NCI-H2171 treated with DMSO at 0.1 percent for 48 hours (cell line): ENCODE results near the gene HECW1.
"Not testable (repeated sequence)": the region's sequence is repeated elsewhere in the genome, so short reads cannot be mapped to it uniquely, and the experiment has no call there.

ENCODE experiments used
- DNase-seq: peaks from one replicate; lab custom pipeline; 2025; lab: John Stamatoyannopoulos, UW

HECW1 gene

DNA sequence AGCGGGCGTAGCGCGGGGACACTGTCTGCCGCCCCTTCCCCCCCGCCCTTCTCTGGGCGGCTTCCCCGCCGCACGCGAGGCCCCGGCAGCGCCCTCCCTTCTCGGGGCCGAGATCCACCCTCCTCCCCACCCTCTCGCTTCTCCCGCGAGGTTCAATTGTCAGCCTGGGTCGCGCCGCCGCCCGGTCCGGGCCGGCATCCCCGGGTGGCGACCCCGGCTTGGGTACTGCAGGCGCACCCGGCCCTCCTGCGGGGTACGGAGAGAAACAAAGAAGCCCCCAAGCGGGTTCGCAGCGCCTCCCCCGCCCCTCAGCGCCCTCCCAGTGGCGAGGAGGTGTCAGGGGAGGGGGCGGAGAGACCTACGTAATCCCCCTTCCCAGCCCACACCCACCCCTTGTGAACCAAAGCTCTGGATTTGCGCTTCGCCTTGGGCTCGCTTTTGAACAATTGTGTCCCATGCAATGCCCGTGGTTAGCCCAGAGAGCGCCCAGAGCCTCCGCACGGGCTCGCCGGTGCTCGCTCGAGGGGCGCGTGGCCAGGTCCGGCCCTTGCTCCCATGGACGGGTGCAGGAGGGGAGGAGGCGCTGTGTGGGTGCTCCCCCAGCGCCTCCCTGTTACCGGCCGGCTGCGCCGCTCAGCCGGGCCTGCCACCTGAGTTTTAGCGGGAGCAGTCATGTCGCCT lies 634 bp downstream of the HECW1 start:
- DNase-seq, result no peak

DNA sequence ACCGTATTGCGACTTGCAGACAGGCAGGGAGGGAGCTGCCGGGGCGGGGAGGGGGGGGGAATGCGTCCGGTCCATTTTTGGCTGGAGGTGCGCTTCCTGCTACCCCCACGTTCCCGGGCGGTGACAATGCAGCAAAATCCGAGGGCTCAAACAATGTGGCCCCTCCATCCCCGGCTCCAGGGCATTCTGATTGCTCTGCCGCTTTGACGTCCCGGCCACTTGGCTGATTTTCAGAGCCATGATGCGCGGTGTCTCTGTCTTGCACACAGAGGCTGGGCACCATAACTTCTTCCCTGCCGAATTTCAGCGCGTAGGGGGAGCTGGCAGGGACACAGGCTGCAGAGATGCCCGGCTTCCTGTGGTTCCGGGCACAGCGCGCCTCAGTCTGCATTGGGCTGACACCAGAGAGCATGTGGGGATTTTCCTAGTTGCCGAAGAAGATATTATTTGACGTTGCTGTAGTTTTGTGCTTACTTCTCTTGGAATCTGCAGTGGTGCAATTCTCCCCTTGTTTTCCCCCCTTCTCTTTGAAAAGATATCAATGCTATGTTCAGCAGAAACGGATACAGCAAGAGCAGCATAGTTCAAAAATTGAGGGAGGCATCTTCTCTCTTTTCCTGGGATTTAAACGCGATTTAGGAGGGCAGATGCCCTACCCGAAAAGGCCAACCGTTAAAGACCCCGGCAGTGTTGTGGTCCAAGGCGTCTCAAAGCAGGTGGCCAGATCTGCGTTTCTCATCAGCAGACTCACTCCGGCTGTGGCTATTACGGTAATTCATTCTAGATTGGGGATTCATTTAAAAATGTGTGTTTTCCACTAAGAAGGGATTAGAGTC lies 1.4 kb downstream of the HECW1 start:
- no peak for DNase-seq

DNA sequence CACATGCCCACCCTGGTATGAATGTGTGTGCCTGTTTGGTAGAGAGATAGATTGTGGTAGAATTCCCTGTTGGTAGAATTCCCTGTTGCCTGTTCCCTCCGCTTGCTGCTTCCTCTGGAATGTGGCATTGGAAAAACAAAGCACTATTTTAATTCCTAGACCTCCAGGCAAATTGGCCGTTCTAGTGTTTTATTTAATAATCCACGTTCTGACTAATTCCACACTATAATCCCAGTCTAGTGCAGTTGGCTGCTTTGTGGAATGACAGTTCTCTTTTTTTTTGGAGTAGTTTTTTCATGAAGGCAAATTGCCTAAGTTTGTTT lies 2.0 kb downstream of the HECW1 start:
- no peak for DNase-seq

DNA sequence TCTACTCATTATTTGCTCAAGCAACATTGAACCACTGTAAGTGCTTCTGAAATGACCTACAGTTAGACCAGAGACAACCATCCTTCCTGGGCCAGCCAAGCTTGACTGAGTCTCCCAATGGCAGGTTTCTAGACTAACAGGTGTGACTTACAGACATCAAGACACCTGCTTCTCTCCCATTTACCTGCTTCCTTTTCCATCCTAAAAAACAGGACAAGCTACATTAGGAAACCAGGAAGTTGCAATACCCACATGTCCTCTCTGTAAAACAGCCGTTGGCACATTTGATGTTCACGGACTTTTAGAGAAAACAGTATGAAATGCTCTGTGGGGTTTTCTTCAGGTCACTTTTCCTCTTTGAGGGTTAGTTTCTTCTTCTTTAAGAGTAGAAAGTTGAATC lies 4.0 kb downstream of the HECW1 start:
- DNase-seq, result no peak

DNA sequence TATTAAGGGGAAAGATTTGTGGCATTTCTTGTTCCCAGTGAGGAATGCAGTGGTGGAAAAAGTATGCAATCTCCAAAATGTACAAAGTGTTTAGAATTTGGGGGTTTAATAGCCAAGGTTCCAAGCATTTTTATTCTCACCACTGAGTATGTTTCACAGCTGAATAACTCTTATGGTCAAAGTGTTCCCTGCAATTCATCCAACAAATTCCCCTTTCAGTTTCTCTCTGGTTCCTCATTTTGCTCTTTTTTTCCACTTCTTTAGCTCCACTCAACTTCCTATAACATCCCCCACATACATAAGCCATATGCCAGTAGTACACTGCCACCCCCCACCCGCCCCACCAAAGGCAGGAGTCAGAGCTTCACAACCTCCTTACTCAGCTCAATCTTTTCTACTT lies 4.6 kb downstream of the HECW1 start:
- no peak for DNase-seq

DNA sequence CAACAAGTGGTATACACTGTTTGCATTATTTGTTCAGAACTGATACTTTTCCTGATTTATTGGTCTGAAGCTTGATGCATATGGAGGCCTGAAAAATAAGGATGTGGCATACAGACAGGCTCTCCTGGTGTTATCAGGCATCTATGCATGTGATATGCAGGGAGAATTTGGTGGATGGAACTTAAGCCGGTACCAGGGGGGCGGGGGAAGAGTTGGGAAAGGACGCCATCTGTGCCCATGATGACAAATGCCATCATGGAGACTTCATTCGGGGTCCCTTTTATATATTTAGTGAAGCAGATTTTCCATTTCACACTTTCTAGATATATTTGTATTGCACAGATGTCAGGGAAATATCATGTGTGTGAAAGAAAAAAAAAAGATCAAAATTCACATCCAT lies 5.4 kb downstream of the HECW1 start:
- no peak for DNase-seq

DNA sequence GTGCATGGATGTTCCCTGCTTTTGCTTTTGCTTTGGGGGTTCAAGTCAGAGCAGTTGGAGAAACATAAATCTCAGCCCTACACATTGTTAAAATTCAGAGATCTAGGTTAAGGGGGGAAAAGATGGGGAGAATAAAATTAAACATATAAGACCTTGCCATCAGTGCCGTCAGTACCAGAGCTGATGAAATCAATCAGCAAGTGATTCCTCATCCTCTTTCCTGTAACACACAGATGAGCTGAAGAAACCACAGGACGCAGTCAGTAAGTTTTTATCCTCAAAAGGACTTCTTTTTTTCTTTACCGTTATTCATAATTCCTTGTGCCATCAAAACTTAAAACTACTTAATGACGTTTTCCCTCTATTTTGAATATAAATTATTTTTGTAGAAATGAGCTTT lies 5.9 kb downstream of the HECW1 start:
- no peak for DNase-seq

DNA sequence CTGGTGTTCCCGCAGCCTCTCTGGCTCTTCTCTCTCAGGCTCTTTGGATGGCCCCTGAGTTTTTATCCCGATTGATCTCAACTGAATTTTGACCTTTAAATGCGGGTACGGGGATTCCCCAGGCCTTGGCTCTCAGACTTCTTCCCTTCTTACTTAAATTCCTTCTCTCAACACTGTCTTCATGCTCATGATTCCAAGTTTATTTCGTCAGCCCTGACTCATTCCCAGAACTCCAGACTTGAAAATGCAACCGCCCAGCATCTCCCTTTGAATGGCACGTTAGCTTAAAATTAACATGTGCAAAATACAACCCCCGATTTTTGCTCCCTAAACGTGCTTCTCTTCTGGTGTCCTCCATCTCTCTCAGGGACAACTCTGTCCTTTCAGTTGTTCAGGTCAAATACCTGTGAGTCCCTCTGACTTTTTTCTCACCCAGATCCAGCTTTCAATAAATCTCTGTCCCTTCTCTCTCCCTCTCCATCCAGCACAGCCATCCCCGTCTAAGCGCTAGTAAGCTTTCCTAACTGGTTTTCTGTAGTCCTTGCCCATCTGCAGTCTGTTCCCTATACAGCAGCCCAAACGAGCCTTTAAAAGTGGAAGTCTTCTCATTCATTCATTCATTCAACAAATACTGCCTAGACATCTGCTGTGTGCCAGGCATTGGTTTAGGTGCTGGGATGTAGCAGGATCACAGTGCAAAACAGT lies 7.1 kb downstream of the HECW1 start:
- no peak for DNase-seq

DNA sequence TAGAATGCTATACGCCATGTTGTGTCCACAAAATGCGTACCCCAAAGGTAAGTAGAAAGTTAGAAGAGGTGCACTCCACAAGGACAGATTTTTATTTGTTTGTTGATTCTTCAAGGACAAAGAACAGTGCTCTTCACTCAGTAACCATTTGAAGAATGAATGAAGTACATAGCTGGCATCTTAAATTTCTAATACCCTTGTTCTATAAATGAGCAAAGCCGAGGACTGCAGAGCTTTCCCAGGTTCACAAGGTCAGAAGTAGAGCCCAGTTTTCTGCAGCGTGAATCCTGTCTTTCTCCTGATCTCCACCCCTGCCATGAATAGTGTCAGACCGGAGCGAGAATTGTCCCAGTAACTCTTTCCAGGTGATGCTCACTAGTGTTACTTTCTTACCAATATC lies 9.5 kb downstream of the HECW1 start:
- DNase-seq, result no peak

DNA sequence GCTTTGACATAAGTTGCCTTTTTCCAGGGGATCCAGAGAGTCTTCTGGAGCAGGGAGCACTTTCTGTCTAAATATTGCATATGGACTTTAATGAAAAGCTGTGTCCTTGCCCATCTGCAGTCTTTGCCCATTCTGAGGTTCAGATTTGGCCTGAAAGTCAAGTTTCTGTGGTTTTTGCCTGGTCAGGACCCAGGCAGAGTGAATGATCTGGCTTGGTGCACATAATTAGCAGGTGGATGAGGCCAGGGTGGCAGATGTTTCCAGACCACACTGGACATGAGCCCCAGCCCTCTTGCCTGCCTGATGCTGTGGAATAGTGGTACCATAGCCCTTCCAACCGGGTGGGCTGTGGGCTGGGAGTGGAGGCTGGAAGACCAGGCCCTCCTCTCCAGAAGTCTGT lies 11.0 kb downstream of the HECW1 start:
- no peak for DNase-seq

DNA sequence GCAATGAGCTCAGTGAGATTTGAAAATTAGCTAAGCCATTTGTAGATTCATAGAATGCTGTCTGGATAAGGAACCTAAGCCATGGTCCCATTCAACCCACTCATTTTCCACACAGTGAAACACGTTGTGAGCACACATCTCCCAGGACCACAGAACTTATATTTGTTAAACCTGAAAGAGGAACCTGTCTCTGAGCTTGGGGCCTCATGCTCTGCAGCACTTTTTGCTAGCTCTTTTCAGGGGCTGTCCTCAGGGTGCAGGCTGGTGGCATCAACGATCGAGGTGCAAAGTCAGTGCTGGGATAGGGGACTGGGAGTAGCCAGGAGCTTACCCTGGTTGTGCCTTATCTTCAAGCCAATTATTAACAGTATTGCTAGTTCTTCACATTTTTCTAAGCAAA lies 11.9 kb downstream of the HECW1 start:
- DNase-seq, result no peak

DNA sequence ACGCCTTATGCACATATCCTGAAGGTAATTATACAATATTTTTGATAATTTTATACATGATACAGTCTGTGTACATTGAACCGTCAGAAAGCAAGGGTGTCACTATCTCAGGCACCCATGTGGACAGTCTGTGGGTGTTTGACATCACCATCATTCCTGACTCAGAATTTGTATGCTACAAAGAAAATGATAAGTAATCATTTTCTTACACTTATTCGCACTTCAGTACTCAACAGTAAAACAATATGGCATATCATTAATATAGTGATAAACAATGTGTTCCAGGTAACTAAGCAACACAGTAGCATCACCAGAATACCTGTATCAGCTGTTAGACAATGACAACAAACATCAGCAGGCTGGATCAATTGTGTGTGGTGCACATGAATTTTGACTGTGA lies 17.9 kb downstream of the HECW1 start:
- DNase-seq, result no peak

DNA sequence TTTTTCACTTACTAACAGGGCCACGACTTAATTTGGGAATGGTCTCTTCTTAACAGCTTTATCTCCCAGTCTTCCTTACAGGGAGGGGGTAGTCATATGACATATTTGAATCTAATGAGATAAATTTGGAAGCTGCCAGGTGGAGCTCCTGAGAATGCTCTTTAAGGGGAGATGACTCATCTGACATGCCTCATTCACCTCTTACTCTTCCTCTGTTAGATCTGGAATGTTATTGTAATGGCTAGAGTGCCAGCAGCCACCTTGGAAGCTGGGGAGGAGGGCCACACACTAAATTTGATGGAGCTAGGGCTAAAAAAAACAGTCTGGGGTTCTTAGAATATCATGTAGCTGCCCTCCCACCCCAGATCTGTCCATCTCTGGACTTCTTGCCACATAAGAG lies 22.7 kb downstream of the HECW1 start:
- DNase-seq, result no peak

DNA sequence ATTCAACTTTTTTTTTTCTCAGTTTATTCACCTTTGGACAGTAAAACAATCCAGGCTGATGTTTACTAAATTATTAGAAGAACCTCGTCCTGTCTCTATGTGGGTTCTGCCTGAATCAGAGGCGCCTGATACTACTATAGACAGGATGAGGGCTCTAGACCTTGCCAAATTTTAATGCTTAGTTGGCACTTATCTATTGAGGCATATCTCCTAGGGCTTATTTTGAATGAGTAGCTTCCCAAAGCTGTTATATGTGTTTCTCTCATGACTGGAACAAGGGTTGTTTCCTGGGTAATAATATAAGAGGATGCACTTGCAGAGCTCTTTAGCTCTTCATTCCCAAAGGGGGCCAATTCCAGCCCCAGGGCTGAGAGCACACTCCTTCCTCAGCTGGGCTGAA lies 23.6 kb downstream of the HECW1 start:
- no peak for DNase-seq

DNA sequence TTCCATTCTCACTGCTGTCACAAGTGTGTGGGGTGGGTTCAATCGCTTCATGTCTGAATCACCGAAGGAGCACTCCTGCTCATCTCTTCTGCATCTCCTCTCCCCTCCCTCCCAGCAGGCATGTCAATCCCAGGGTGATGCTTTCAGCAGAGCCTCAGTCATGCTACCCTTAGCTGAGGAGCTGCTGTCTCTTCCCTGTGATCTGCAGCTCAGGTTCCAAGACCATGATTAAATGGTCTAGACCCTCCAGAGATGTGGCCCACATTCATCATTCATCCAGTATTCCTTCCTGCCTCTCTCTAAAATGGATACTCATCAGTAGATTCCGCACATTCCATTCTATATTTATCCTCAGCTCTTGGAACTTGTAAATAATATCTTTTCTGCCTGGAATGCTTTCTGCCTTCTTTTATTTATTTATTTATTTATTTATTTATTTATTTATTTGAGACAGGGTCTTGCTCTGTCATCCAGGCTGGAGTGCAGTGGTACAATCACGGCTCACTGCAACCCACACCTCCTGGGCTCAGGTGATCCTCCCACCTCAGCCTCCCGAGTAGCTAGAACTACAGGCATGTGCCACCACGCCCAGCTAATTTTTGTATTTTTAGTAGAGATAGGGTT lies 24.8 kb downstream of the HECW1 start:
- not testable (repeated sequence) for DNase-seq

DNA sequence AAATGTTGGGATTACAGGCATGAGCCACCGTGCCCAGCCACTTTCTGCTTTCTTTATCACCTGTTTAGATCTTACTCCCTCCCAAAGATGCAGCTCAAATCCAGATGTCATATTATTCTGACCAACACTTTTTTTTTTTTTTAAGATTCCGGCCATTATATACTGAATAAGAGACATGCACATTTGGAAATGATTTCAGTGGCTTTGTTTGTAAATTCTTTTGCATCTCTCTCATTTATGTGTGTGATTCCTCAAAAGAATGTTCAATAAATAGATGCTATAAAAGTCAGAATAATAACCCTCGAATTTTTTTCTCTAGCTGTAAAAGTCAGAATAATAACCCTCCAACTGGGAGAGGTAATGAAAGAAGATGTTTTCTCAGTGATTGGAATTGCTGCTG lies 25.4 kb downstream of the HECW1 start:
- no peak for DNase-seq

DNA sequence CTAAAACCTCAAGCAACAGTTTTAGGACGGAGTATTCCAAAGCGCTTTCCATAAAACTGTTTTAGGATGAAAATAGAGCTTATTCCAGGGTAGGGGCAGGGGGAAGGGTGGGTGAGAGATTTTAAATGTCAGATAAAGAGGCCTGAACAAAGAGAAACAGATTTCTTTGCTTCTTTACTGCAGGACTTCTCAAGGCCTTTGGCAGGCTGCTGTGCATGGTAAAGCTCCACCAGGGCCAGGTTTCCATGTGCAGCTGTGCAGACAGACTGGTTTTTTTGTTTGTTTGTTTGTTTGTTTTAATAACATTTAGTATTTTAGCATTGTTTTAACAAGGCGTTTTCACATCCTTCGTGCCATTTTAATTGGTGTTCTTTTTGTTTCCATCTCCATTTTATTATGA lies 26.3 kb downstream of the HECW1 start:
- DNase-seq, result no peak

DNA sequence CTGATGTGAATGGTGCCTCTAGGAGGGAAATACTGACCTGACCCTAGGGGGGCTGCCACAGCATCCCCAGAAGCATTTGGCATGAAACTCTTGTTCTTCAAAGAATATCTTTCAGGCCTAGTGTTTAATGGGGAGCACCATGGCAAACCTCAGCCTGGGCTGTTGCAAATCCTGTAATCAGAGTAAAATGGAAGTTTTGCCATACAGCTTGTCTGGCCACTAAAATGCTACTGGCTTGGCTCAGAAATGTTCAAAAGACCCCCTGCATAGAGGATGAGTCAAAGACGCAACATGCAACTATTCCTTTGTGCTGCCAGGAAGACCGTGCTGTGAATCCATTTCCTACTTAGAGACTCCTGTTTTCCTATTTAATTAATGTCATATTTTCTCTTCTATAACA lies 26.7 kb downstream of the HECW1 start:
- DNase-seq, result no peak

DNA sequence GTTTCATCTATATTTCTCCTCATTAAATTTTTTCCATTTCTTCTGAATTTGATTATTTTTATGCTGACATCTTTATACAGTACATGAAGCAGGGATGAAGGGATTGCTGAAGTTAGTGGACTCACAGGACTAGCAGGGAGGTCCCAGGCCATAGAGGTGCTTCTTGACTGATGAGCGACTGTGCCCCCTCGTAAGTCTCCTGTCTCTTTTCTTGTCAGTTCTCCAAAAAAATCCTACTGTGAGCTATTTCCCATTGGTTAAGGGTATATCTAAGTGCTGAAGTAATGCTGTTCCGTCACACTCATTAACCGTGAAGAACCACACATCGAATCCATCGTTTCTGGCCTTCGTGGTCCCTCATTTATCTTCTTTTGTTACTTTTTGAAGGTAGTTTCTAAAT lies 27.7 kb downstream of the HECW1 start:
- no peak for DNase-seq

DNA sequence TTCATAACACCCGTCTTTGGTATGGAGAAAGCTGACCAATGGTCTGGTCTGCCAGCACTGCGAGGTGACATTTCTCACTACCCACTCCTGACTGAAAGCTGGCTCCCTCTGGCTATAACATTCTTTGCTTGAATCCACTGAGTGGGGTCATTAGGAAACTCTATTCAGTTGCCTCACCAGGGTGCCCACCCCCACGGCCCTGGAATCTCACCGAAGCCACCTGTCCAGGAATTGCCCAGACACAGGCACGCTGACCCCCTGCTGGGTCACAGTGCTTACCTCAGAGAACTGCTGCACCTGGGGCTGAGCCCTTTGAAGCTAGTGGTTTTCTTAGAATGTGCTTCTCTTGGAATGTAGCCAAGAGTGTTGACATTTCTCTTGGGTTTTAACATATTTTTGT lies 28.6 kb downstream of the HECW1 start:
- no peak for DNase-seq

DNA sequence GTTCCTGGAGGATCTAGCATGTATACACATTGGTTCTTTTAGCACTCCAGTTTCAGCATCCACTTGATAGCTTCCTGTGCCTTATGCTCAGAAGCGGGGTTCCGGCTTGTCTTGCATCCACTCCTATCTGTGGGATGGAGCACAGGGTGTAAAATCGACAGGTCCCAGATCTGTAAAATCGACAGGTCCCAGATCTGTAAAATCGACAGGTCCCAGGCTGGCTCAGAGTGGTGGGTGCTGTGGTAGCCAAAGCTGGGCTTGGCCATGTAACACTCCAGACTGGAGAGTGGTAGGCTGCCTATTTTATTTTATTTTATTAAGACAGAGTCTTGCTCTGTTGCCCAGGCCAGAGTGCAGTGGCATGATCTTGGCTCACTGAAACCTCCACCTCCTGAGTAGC lies 30.3 kb downstream of the HECW1 start:
- DNase-seq, result no peak

DNA sequence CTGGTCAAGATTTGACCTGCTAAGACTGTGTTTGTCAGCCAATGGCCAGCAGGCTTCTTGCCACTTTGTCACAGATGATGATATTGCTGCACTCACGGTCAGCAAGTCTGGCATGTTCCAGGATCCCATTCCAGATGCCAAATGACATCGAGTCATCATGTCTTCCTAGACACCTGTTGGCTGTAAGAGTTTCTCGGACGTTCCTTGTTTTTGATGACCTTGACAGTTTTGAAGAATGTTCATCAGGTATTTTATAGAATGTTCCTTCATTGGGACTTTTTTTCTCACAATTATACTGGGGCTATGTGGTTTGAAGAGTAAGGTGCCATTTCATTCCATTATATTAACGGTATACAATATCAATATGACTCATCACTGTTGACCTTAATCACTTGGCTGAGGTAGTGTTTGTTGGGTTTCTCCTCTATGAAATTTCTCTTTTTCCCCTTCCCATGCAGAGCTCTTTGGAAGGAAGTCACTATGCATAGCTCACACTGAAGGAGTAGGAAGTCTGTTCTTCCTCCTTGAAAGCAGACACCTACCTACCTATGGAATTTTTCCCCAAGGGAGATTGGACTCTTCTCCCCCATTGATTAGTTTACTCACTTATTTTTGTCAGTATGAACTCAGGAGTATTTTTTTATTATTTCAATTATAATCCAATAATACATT lies 31.6 kb downstream of the HECW1 start:
- no peak for DNase-seq
